Astrocyte (in vitro differentiated cells and primary cell): ENCODE data around the gene GIPC2.

Experiments
- EZH2 ChIP-seq: IDR thresholded peaks from 2 replicates; pipeline ENCODE4 v1.6.1; 2012; ENCODE audit warnings: mild to moderate bottlenecking, low read length, inconsistent platforms; ENCODE audit not compliant: insufficient read depth
- TF ChIP-seq, protein P1 (sequence below): IDR thresholded peaks from 2 replicates; pipeline ENCODE4 v1.5.1; 2011; ENCODE audit warnings: low read depth, mild to moderate bottlenecking, inconsistent platforms, low read length, moderate library complexity; ENCODE audit not compliant: insufficient read depth

DNA sequence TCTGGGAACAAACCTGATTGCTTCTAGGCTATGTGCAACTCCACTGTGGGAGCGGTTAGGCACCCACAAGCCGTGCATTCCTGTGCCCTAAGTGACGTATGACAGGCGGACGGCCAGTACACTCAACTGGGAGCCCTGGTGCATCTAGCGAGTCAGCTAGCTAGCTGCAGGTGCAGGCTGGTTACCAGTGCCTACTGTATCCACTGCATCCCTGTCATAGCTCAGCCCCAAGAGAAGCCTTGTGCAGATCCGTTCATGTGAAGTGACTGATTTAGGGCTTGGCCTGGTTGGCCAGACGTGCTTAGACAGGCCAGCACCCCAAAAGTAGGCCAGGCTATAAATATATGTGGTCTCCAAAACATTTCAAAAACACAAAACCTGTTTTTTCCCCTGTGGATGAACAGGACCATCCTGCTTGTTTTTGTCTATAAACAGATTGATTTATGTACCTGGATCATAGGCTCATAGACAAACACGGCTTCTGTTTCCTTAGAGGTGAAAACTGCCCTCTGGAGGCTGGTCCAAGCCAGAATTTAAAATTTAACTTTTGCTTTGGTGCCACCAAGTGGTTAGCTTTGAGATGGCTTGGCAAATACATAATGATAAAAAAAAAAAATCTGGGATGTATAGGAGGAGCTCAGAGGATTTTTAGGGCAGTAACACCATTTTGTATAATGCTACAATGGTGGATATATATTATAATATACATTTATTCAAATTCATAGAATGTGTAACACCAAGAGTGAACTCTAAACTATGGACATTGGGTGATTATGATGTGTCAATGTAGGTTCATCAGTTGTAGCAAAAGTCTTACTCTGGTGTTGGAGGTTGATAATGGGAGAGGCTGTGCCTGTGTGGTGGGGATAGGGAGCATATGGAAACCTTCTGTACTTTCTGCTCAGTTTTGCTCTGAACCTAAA lies 68.5 kb downstream of the GIPC2 start:
- TF ChIP-seq, protein P1, sequence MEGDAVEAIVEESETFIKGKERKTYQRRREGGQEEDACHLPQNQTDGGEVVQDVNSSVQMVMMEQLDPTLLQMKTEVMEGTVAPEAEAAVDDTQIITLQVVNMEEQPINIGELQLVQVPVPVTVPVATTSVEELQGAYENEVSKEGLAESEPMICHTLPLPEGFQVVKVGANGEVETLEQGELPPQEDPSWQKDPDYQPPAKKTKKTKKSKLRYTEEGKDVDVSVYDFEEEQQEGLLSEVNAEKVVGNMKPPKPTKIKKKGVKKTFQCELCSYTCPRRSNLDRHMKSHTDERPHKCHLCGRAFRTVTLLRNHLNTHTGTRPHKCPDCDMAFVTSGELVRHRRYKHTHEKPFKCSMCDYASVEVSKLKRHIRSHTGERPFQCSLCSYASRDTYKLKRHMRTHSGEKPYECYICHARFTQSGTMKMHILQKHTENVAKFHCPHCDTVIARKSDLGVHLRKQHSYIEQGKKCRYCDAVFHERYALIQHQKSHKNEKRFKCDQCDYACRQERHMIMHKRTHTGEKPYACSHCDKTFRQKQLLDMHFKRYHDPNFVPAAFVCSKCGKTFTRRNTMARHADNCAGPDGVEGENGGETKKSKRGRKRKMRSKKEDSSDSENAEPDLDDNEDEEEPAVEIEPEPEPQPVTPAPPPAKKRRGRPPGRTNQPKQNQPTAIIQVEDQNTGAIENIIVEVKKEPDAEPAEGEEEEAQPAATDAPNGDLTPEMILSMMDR = peak; percentile 95
- no peak for TF ChIP-seq EZH2
